EH (cell line): Measurements from ENCODE around the gene SRGAP2C.
"Not testable (repeated sequence)": the region's sequence is repeated elsewhere in the genome, so short reads cannot be mapped to it uniquely, and the experiment has no call there.

ENCODE experiments used
- DNase-seq: peaks from one replicate; pipeline ENCODE4 v3.0.0-alpha.2; 2015; ENCODE audit warnings: low read depth

SRGAP2C gene

GRCh38 chr1:121184290-121185127, at the start of gene SRGAP2C, which contains the start of gene FAM72B:
SRGAP2C (plus strand) TSS chr1:121184975; CDS start chr1:121187447, 2,472 bp downstream.
FAM72B (minus strand) TSS chr1:121184340; CDS start chr1:121183489, 851 bp downstream.
- DNase-seq = peak; percentile 100

DNA sequence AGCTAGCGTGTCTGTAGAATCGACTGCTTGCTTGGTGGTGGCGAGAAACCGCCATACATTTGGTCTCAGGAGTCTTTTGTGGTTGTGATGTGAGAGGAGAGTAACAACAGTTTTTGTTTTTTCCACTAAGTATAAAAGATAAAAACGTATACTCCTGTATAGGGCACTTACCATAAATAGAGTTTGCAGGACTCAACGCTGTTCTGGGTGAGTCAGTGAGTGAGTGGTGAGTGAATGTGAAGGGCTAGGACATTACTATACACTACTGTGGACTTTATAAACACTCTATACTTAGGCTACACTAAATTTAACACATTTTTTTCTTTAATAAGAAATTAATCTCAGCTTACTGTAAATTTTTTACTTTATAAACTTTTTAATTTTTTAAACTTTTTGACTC, 44.4 kb upstream of the SRGAP2C start:
- DNase-seq = not testable (repeated sequence)

DNA sequence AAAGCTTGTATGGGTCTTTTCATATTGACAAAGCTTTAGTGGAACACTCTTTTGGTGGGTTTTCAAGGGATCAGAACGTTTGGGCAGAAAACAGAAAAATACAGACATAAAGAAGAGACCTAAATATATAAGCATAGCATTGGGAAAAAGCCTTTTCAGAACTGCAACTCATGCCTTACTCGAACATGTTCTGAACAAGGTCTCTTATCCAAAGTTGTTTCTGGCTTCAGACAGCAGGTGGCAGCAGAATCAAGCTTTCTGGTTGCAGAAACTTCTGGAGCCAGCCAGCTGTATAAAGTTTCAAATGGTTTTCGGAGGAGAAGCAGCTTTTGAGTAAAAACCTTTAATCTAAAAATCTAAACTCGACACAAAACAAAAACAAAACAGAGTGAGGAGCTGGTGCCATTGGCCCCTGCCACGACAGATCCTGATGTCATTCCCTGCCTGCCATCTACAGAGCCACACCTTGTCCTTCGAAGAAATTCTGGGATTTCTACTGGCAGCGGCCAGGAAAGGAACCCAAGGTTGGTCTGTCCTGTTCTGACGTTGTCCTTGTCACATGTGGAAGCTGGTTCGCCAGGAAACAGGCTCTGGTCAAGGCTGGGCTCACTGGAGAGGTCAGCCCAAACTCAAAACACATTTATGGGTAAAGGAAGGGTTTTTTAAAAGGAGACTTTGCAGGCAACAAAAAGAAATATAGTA, 36.1 kb upstream of the SRGAP2C start:
- not testable (repeated sequence) for DNase-seq

DNA sequence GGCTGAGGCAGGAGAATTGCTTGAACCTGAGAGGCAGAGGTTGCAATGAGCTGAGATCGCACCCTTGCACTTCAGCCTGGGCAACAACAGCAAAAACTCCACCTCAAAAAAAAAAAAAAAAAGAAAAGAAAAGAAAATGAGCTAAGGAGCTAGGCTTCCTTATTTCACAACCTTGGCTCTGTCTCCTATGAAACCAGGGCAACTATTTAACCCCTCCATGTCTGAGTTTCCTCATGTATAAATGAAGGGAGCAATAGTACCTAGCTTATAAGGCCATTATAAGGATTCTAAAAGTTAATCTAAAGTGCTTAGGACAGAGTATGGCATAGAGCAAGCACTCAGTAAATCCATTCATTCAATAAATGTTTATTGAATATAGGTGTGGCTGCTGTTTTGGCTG, 33.5 kb upstream of the SRGAP2C start:
- DNase-seq = not testable (repeated sequence)

DNA sequence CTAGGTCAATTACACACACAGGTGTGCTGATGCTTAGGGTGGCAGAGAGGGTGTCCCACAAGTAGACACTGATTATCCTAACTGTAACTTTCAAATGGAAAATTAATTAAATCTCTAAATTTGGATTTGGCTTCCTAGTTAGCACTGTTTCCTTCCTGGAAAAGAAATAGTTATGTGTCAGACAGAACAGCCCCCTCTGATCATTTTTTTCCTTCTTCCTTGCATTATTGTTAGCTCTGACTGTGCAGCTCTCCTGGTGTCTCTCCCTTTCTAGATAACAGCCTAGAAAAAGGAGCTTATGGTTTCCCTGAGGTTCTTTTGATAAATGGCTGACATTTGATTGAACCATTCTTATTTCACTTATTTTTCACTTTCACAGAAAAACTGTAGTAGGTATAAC, 32.0 kb upstream of the SRGAP2C start:
- not testable (repeated sequence) for DNase-seq

GRCh38 chr1:121154811-121155210, 30.0 kb upstream of the SRGAP2C start:
- DNase-seq = not testable (repeated sequence)

- DNase-seq = peak; percentile 31
Measured at GRCh38 chr1:121155671-121156358, 29.0 kb upstream of the SRGAP2C start.

GRCh38 chr1:121156958-121157603, 27.7 kb upstream of the SRGAP2C start:
- not testable (repeated sequence) for DNase-seq

DNA sequence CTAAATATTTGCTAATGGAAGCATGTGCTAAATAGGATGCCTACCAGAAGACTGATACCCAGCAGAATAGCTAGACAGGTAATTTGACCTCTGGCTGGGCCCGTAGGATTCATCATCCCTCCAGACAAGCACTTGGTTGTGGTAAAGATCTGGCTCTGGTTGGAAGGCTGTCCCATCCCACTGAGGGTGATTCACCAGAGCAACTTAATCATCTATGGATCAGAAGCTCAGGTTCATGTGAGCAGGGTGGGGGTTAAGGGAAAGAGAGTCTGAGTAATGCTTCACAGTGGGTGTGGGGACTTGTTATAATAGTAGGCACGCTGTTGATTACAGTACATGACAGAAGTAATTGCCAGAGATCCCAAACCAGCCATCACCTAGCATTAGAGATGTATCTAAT, 27.2 kb upstream of the SRGAP2C start:
- not testable (repeated sequence) for DNase-seq

GRCh38 chr1:121160118-121160517, 24.7 kb upstream of the SRGAP2C start:
- not testable (repeated sequence) for DNase-seq

- not testable (repeated sequence) for DNase-seq
Measured at GRCh38 chr1:121161199-121161901, 23.4 kb upstream of the SRGAP2C start.

- peak; percentile 77 for DNase-seq
Measured at GRCh38 chr1:121163850-121164757, 20.7 kb upstream of the SRGAP2C start.

DNA sequence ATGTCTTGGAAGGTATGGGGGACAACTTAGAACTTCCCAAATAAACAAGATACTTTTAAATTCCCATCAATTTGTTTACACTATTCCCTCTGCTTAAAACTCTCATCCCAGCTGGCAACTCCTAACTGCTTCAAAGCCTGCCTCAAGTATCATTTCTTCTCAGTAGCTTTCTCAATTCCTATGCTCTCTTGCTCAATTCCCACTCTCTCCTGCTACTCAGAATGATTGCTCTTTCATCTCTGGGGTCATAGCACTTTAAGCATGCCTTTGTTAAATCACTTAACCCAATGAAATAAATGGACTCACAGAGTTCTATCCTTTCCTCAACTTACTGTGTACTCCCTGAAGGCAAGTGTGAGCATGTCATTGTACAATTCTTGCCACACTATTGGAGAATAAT, 19.5 kb upstream of the SRGAP2C start:
- DNase-seq = peak; percentile 4

GRCh38 chr1:121167225-121167738, 17.5 kb upstream of the SRGAP2C start:
- not testable (repeated sequence) for DNase-seq

DNA sequence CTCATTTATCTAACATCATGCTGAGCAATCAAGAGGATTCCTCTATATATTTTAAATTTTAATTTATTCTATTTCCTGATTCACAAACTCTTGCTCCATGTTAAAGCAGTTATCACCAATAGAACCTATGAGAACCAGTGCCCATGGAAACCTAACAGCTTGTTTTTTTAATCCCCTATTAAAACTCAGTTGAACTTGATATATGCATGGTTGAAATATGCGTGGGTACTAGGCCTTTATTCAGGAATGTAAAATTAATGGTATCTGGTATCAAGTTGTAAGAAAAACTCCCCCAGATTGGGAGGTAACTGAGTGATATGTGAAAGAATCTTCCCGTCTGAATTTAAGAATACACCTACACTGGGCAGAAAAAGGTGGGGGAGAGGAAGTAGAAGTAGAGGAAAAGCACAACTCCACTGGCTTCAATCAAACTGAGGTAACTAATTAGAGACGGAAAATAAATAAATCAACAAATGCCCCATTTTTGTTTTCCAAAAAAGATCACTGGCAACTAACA, 16.6 kb upstream of the SRGAP2C start:
- not testable (repeated sequence) for DNase-seq

DNA sequence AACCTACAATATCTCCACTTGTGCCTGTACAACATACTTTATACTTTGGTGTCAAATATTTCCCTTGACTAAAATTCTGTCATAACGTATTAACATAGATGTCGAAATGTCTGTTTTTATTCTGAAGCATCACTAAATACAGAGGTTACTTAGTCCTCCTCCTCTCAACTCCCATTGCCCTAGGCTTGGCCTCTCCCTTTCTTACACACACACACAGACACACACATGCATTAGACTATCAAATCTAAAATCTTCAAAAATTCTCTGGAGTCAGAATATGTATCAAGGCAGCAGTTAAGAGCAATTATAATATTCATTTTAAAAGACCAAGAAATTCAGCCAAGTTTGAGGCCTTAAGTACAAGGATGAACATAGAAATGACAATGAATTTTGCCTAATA, 8.1 kb upstream of the SRGAP2C start:
- DNase-seq = not testable (repeated sequence)

- DNase-seq = not testable (repeated sequence)
Measured at GRCh38 chr1:121178197-121178596, 6.6 kb upstream of the SRGAP2C start.

- DNase-seq = peak; percentile 27
Measured at GRCh38 chr1:121183867-121184266, 908 bp upstream of the SRGAP2C start.

DNA sequence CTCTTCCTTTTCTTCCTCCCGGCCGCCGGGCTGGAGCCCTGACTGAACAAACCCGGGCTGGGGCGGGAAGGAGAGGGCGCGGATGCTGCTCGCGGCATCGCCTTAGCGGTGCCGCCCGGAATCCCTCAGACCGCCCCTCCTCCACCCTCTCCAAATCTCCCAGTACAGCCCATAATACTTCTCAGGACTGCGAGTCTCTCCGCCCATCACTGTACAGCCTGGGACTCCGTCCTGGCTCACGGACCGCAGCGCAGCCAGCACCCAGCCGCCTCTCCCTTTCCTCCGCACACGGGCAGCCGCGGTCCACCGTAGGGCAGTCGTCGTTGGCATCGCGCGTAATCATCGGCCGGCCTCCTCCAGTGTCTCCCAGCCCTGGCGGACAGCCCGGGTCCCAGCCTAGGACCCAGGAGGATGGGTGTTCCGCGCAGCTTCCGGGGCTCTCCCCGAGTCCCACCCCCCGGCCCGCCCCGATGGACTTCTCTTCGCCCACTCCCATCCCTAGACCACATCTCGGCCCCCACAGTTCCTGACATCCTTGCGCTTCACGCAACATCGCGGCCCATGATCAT, 449 bp downstream of the SRGAP2C start:
- DNase-seq = not testable (repeated sequence)
